ENCODE results near the gene MARK1. TPM values are rescaled to one million over a fixed set of nuclear protein-coding genes. Genes with fewer than 3 reads are reported as not detected.

MARK1 gene
- total and polyA plus RNA-seq, 2 donors (not counting 1 experiment from before 2014, with no cell fraction given) = 0.99 to 1.1 TPM

DNA sequence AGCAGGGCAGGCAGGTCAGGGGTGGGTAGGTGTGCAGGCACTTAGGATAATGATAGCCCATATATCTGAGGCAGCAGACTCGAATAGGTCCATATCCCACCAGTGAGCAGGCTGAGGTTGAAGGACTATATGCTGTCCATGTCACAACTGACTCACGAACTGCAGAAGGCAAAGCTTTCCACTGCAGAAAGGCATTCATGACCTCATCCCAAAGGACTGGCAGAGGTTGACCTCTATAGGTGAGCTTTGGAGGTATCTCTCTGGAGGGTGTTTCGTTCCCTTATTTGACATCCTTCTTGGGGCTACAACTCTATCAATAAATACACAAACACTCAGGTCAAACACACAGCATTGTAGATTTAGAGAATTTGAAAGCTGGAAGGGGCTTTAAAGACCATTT, 42.8 kb upstream of the MARK1 start:
- Histone ChIP-seq H3K4me2 (ENCODE audit: extremely low read depth, insufficient read depth, low read length) (no peak overlapping the region), H3K79me2 (ENCODE audit: control insufficient read depth, insufficient read depth, low read length) (no peaks in the 10 kb centered on the region), H3K27ac (ENCODE audit: insufficient read depth, low read length) (no peak overlapping the region), H3K36me3 (ENCODE audit: control insufficient read depth, insufficient read depth, low read length) (no peaks in the 10 kb centered on the region), H4K20me1 (ENCODE audit: control insufficient read depth, extremely low read depth, insufficient read depth, low read length) (no peaks in the 10 kb centered on the region), H3K4me3 (replicated peaks in 1 of 4; ENCODE audit: control extremely low read depth in 1 of 4, insufficient read depth in 1 of 4, low read depth in 3 of 4, low read length in 4 of 4) (no peak overlapping the region), H3K9me3 (ENCODE audit: control insufficient read depth, insufficient read depth, low read depth, low read length) (no peaks in the 10 kb centered on the region), H3K9ac (ENCODE audit: insufficient read depth, low read length) (no peak overlapping the region), H3K4me1 (ENCODE audit: control insufficient read depth, extremely low read depth, insufficient read depth, low read length) (no peaks in the 10 kb centered on the region), H3K27me3 (ENCODE audit: control insufficient read depth, insufficient read depth, low read length) (no peaks in the 10 kb centered on the region), H2AFZ (ENCODE audit: low read length) (no peak overlapping the region)
- TF ChIP-seq, protein P1, sequence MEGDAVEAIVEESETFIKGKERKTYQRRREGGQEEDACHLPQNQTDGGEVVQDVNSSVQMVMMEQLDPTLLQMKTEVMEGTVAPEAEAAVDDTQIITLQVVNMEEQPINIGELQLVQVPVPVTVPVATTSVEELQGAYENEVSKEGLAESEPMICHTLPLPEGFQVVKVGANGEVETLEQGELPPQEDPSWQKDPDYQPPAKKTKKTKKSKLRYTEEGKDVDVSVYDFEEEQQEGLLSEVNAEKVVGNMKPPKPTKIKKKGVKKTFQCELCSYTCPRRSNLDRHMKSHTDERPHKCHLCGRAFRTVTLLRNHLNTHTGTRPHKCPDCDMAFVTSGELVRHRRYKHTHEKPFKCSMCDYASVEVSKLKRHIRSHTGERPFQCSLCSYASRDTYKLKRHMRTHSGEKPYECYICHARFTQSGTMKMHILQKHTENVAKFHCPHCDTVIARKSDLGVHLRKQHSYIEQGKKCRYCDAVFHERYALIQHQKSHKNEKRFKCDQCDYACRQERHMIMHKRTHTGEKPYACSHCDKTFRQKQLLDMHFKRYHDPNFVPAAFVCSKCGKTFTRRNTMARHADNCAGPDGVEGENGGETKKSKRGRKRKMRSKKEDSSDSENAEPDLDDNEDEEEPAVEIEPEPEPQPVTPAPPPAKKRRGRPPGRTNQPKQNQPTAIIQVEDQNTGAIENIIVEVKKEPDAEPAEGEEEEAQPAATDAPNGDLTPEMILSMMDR (conservative IDR thresholded peaks at IDR 0.05 in 1 of 2, IDR thresholded peaks at IDR 0.05 in 1 of 2; ENCODE audit: low read depth in 1 of 2, low read length in 2 of 2) = no peak
- TF ChIP-seq EZH2 (IDR thresholded peaks at IDR 0.05; ENCODE audit: low read length, missing control alignments) = no peak
- DNase-seq (ENCODE audit: low read depth in 2 of 2) = no peak

- Histone ChIP-seq H3K4me2 (ENCODE audit: extremely low read depth, insufficient read depth, low read length) (no peak overlapping the region), H4K20me1 (ENCODE audit: control insufficient read depth, extremely low read depth, insufficient read depth, low read length) (no peaks in the 10 kb centered on the region), H3K79me2 (ENCODE audit: control insufficient read depth, insufficient read depth, low read length) (no peaks in the 10 kb centered on the region), H3K9ac (ENCODE audit: insufficient read depth, low read length) (no peak overlapping the region), H2AFZ (ENCODE audit: low read length) (no peak overlapping the region), H3K27ac (ENCODE audit: insufficient read depth, low read length) (no peak overlapping the region), H3K36me3 (ENCODE audit: control insufficient read depth, insufficient read depth, low read length) (no peaks in the 10 kb centered on the region), H3K4me1 (ENCODE audit: control insufficient read depth, extremely low read depth, insufficient read depth, low read length) (no peaks in the 10 kb centered on the region), H3K27me3 (ENCODE audit: control insufficient read depth, insufficient read depth, low read length) (no peaks in the 10 kb centered on the region), H3K9me3 (ENCODE audit: control insufficient read depth, insufficient read depth, low read depth, low read length) (no peaks in the 10 kb centered on the region), H3K4me3 (replicated peaks in 1 of 4; ENCODE audit: control extremely low read depth in 1 of 4, insufficient read depth in 1 of 4, low read depth in 3 of 4, low read length in 4 of 4) (no peak overlapping the region)
- TF ChIP-seq, protein P1 (conservative IDR thresholded peaks at IDR 0.05 in 1 of 2, IDR thresholded peaks at IDR 0.05 in 1 of 2; ENCODE audit: low read depth in 1 of 2, low read length in 2 of 2) = no peak
- TF ChIP-seq EZH2 (IDR thresholded peaks at IDR 0.05; ENCODE audit: low read length, missing control alignments) = no peak
- DNase-seq (ENCODE audit: low read depth in 2 of 2) = no peak
These were observed 42.1 kb upstream of the MARK1 start for GRCh38 chr1:220485791-220486190.

GRCh38 chr1:220487297-220487820, 40.6 kb upstream of the MARK1 start:
- no peak overlapping the region for H3K4me2 ChIP-seq (ENCODE audit: extremely low read depth, insufficient read depth, low read length)
- no peaks in the 10 kb centered on the region for H3K27me3 ChIP-seq (ENCODE audit: control insufficient read depth, insufficient read depth, low read length)
- DNase-seq (ENCODE audit: low read depth in 2 of 2) = peak; percentile 42 to 62
- no peak overlapping the region for H3K9ac ChIP-seq (ENCODE audit: insufficient read depth, low read length)
- H3K79me2 ChIP-seq (ENCODE audit: control insufficient read depth, insufficient read depth, low read length) = no peaks in the 10 kb centered on the region
- H3K9me3 ChIP-seq (ENCODE audit: control insufficient read depth, insufficient read depth, low read depth, low read length) = no peaks in the 10 kb centered on the region
- H3K4me1 ChIP-seq (ENCODE audit: control insufficient read depth, extremely low read depth, insufficient read depth, low read length) = no peaks in the 10 kb centered on the region
- TF ChIP-seq, protein P1 (conservative IDR thresholded peaks at IDR 0.05 in 1 of 2, IDR thresholded peaks at IDR 0.05 in 1 of 2; ENCODE audit: low read depth in 1 of 2, low read length in 2 of 2) = no peak
- TF ChIP-seq EZH2 (IDR thresholded peaks at IDR 0.05; ENCODE audit: low read length, missing control alignments) = no peak
- no peaks in the 10 kb centered on the region for H3K36me3 ChIP-seq (ENCODE audit: control insufficient read depth, insufficient read depth, low read length)
- no peaks in the 10 kb centered on the region for H4K20me1 ChIP-seq (ENCODE audit: control insufficient read depth, extremely low read depth, insufficient read depth, low read length)
- no peak overlapping the region for H3K27ac ChIP-seq (ENCODE audit: insufficient read depth, low read length)
- no peak overlapping the region for H2AFZ ChIP-seq (ENCODE audit: low read length)
- no peak overlapping the region for H3K4me3 ChIP-seq (replicated peaks in 1 of 4; ENCODE audit: control extremely low read depth in 1 of 4, insufficient read depth in 1 of 4, low read depth in 3 of 4, low read length in 4 of 4)
